Esophagus muscularis mucosa (tissue), 4 donors: ENCODE results near the gene SMIM21.

ENCODE experiments used
- EP300 ChIP-seq: sonication (generic); formaldehyde crosslinking; IDR thresholded peaks from one replicate; pipeline ENCODE4 v1.6.1; 2017; ENCODE audit warnings: antibody characterized with exemption
- POLR2A ChIP-seq: fragments of 450-650 bp; IDR thresholded peaks from one replicate; pipeline ENCODE4 v1.6.1; 2017; ENCODE audit warnings: antibody characterized with exemption, moderate library complexity, mild to moderate bottlenecking, low read depth
- TF ChIP-seq, protein P1 (sequence below), 3 experiments: fragments of 200-600 bp in 2 of 3; fragments of 450-650 bp in 1 of 3; sonication (generic) in 2 of 3; IDR thresholded peaks; one replicate each; pipeline ENCODE4 v1.5.1; 2017 to 2019; ENCODE audit warnings: antibody characterized with exemption in 3 of 3, mild to moderate bottlenecking in 2 of 3, moderate library complexity in 1 of 3

DNA sequence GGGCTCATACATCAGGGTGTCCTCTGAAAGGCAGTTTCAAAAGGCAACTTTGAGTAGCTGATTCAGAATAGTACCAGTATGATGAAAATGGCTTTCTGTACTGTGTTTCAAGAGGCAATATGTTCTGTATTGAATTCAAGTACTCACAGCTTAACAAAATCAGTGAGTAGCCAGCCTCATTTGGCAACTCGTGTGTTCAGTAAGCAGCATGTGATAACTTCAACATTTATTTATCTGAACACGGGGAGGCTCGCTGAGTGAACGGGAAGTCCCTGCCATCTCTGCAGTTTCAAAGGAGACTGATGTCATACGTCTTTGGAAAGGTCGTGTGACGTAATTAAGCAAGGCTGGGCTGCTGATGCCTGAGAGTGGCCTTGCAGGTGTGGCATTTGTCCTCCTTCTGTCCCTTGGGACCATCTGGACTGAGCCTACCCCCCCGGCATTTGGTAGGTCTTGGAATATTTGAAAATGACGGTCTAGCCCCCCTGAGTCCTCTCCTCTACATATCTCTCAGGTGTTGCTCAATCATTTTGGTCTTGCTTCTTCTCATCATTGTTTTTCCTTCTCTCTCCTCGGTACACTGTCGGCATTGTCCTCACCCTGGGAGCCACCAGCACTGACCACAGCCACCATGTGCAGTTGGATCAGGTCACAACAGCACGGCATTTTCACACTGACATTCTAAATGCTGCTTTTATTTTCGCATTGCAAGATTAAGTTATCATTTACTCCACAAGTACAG is 62.8 kb downstream of the SMIM21 start:
- TF ChIP-seq, protein P1, sequence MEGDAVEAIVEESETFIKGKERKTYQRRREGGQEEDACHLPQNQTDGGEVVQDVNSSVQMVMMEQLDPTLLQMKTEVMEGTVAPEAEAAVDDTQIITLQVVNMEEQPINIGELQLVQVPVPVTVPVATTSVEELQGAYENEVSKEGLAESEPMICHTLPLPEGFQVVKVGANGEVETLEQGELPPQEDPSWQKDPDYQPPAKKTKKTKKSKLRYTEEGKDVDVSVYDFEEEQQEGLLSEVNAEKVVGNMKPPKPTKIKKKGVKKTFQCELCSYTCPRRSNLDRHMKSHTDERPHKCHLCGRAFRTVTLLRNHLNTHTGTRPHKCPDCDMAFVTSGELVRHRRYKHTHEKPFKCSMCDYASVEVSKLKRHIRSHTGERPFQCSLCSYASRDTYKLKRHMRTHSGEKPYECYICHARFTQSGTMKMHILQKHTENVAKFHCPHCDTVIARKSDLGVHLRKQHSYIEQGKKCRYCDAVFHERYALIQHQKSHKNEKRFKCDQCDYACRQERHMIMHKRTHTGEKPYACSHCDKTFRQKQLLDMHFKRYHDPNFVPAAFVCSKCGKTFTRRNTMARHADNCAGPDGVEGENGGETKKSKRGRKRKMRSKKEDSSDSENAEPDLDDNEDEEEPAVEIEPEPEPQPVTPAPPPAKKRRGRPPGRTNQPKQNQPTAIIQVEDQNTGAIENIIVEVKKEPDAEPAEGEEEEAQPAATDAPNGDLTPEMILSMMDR (IDR thresholded peaks at IDR 0.05) = no peak
- TF ChIP-seq POLR2A = no peak
- no peak for TF ChIP-seq EP300
